Measurements from ENCODE around the gene MYLK. TPM values are rescaled to one million over a fixed set of nuclear protein-coding genes. Genes with fewer than 3 reads are reported as not detected.
A peak's percentile ranks its signal among the peaks of the same experiment; 100 is the strongest.

The MYLK gene
- total and polyA plus RNA-seq, 2 of the 4 experiments (the other 2 are of a cell fraction) = 299 to 484 TPM

DNA sequence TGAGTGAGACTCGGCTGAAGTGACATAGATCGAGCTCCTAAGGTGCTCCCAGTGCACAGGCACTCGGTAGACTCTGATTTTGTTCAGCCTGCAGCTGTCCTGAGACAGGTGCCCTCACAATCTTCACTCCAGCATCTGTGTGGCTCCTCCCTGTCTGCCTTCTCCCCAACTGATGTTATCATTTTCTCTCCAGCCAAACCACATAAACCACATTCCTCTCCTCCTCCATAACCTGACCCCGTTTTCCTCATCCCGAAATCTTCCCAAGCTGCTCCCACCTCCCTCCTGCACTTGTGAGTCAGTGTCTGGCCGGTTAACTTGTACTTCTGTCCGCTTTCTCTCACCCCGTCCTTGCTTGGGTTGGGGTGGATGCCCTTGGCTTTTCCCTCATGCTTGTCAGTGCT lies 206.0 kb downstream of the MYLK start:
- Histone ChIP-seq H2AFZ (replicated peaks; ENCODE audit: low read length, poor library complexity) (no peak overlapping the region), H4K8ac (ENCODE audit: low read depth in 2 of 2, low read length in 2 of 2) (peak overlapping the region in 1 of 2 experiments; percentile 17; a peak in 1 of 4 replicates), H4K91ac (ENCODE audit: insufficient read depth, low read depth, low read length) (no peak overlapping the region), H4K20me1 (ENCODE audit: insufficient read depth, low read length) (peaks cover 22% of the 10 kb centered on the region), H3K14ac (replicated peaks; ENCODE audit: low read depth, low read length) (peak overlapping the region; percentile 68; the same call in 1 of the 2 replicates), H3K36me3 (ENCODE audit: control insufficient read depth, insufficient read depth, low read length) (peaks cover 78% of the 10 kb centered on the region), H3K4ac (ENCODE audit: low read depth, low read length) (peak overlapping the region; percentile 12; the same call in 1 of the 2 replicates), H4K5ac (ENCODE audit: low read depth, low read length) (no peak overlapping the region), H3K9me1 (ENCODE audit: insufficient read depth, low read length) (peaks cover 14% of the 10 kb centered on the region; the same call in 1 of the 2 replicates), H3K56ac (ENCODE audit: extremely low read depth, insufficient read depth, low read length) (no peak overlapping the region), H3K18ac (ENCODE audit: low read depth, low read length) (no peak overlapping the region), H2BK15ac (ENCODE audit: low read depth, low read length) (no peak overlapping the region), H2AK9ac (replicated peaks; ENCODE audit: low read depth, low read length, poor library complexity) (peak overlapping the region; percentile 44), H3K9me3 (ENCODE audit: control insufficient read depth, insufficient read depth, low read length) (no peaks in the 10 kb centered on the region), H2BK20ac (ENCODE audit: low read depth, low read length) (no peak overlapping the region), H2BK5ac (ENCODE audit: low read depth, low read length, poor library complexity, severe bottlenecking) (no peak overlapping the region), H3K79me1 (ENCODE audit: low read depth in 1 of 2, low read length in 2 of 2) (peaks cover 9 to 24% of the 10 kb centered on the region in 2 experiments; a peak in 3 of 4 replicates), H3K9ac (ENCODE audit: low read depth, low read length) (no peak overlapping the region), H3K4me2 (ENCODE audit: low read depth, low read length) (no peak overlapping the region), H2AK5ac (ENCODE audit: low read depth, low read length) (peak overlapping the region; percentile 85; the same call in 1 of the 2 replicates), H3K4me3 (ENCODE audit: insufficient read depth, low read depth, low read length) (no peak overlapping the region), H3K4me1 (ENCODE audit: control insufficient read depth, insufficient read depth, low read length) (peaks cover 14% of the 10 kb centered on the region), H3K27me3 (ENCODE audit: control insufficient read depth, insufficient read depth, low read length) (no peaks in the 10 kb centered on the region), H2BK120ac (ENCODE audit: low read depth, low read length) (no peak overlapping the region), H3K23ac (ENCODE audit: low read depth, low read length) (no peak overlapping the region), H3K27ac (ENCODE audit: insufficient read depth, low read length) (no peak overlapping the region)
- ChIA-PET POLR2A (ENCODE audit: unreplicated experiment) (no interaction called here), CTCF (no interaction called here)
- dilution Hi-C loops (cut with HindIII; ENCODE audit: low sequenced_read_pairs, unreplicated experiment) = no loop called here
- in situ Hi-C loops (cut with MboI; ENCODE audit: low sequenced_read_pairs) = no loop called here
- DNase-seq (peak; percentile 97), ATAC-seq (ENCODE audit: low read depth) (peak; percentile 82)
- WGBS, 2 experiments (ENCODE audit: extremely low coverage in 2 of 2, insufficient read length in 1 of 2) = 77 to 100% methylated on average over 2 to 3 of the region's 8 CpGs
- TF ChIP-seq CEBPB (IDR thresholded peaks at IDR 0.05; ENCODE audit: low read depth, low read length) (peak; percentile 28; the same call in 1 of the 2 replicates), CTCF (conservative IDR thresholded peaks at IDR 0.05; ENCODE audit: low read depth, low read length) (no peak), RCOR1 (IDR thresholded peaks at IDR 0.05; ENCODE audit: insufficient replicate concordance, low read length) (peak; percentile 97), RAD21 (IDR thresholded peaks at IDR 0.05; ENCODE audit: low read length) (no peak), FOS (IDR thresholded peaks at IDR 0.05; ENCODE audit: low read depth, low read length) (peak; percentile 70), SMC3 (IDR thresholded peaks at IDR 0.05; ENCODE audit: low read depth, low read length) (no peak), MAZ (IDR thresholded peaks at IDR 0.05; ENCODE audit: borderline replicate concordance, low read depth, low read length) (peak; percentile 79)
- intact Hi-C loops (cut with micrococcal nuclease) = no loop called here
- no TSS peak for BruUV-seq (replicated peaks)

Measured in IMR-90 (cell line).